GM12878 (cell line): ENCODE measurements around the gene RPRD2. TPM values are rescaled to one million over a fixed set of nuclear protein-coding genes. Genes with fewer than 3 reads are reported as not detected.

ENCODE experiments used
- ATAC-seq: fragments of 200-7000 bp; cut with Tn5 transposase; 3 replicates; pipeline ENCODE4 v1.9.1; 2020; ENCODE audit warnings: mild to moderate bottlenecking, moderate library complexity
- BruUV-seq: library from RNA; stranded (reverse); fragments of 400-500 nt; replicated peaks from 2 replicates; lab custom pipeline; 2021; lab: Mats Ljungman, UMichigan
- CTCF ChIA-PET: fragments of 300-600 bp; sonication (Branson Sonifier 250); formaldehyde crosslinking; extraction: SDS; loops from one replicate; lab custom pipeline; 2021; ENCODE audit warnings: inconsistent platforms; lab: Yijun Ruan, JAX
- POLR2A ChIA-PET: fragments of 350-600 bp; formaldehyde crosslinking; extraction: SDS; loops from one replicate; lab custom pipeline; 2021; ENCODE audit warnings: inconsistent platforms; lab: Charles Lee
- RAD21 ChIA-PET: fragments of 300-600 bp; sonication (Branson Sonifier 250); formaldehyde crosslinking; loops from one replicate; lab custom pipeline; 2023; ENCODE audit warnings: antibody characterized with exemption; ENCODE audit not compliant: unreplicated experiment; lab: Charles Lee
- SMC1A ChIA-PET: fragments of 300-600 bp; sonication (Branson Sonifier 250); formaldehyde crosslinking; loops from one replicate; lab custom pipeline; 2023; ENCODE audit not compliant: unreplicated experiment, uncharacterized antibody; lab: Charles Lee
- DNase-seq: peaks from one replicate; pipeline ENCODE4 v3.0.0-alpha.2; 2011; ENCODE audit warnings: low read depth, low spot score
- FAIRE-seq: peaks from 3 replicates; lab custom pipeline; 2011; peaks lifted over from hg19 to GRCh38; lab: Jason Lieb, UNC
- H2AFZ ChIP-seq: 2 replicates; pipeline ENCODE4 v1.6.0; 2011; ENCODE audit warnings: low read depth, low read length, control low read depth; ENCODE audit not compliant: control insufficient read depth
- H3K27ac ChIP-seq: 2 replicates; pipeline ENCODE4 v1.5.1; 2011; ENCODE audit warnings: control low read depth; ENCODE audit not compliant: control insufficient read depth, insufficient read depth
- H3K27me3 ChIP-seq, 2 experiments: replicated peaks in 1 of 2; 2 replicates each; pipeline versions ENCODE4 v1.6.0 to v1.6.1; 2011; ENCODE audit warnings: low read length in 1 of 2; ENCODE audit not compliant: control insufficient read depth in 2 of 2, insufficient read depth in 2 of 2
- H3K36me3 ChIP-seq, 2 experiments: 2 replicates each; pipeline ENCODE4 v1.5.1; 2011; ENCODE audit warnings: low read length in 1 of 2; ENCODE audit not compliant: control insufficient read depth in 2 of 2, insufficient read depth in 2 of 2
- H3K4me1 ChIP-seq: 2 replicates; pipeline ENCODE4 v1.6.1; 2011; ENCODE audit warnings: mild to moderate bottlenecking, low read length, moderate library complexity, mixed read lengths; ENCODE audit not compliant: control insufficient read depth, insufficient read depth
- H3K4me2 ChIP-seq: 2 replicates; pipeline ENCODE4 v1.6.0; 2011; ENCODE audit warnings: control low read depth; ENCODE audit not compliant: control insufficient read depth, insufficient read depth
- H3K4me3 ChIP-seq: fragments of 200-600 bp; sonication (generic); 2 replicates; pipeline ENCODE4 v1.5.1; 2016
- H3K79me2 ChIP-seq: 2 replicates; pipeline ENCODE4 v1.6.0; 2011; ENCODE audit warnings: low read length; ENCODE audit not compliant: control insufficient read depth, insufficient read depth
- H3K9ac ChIP-seq: 2 replicates; pipeline ENCODE4 v1.8.0; 2011; ENCODE audit warnings: low read length, control low read depth, mixed read lengths; ENCODE audit not compliant: control insufficient read depth, insufficient read depth
- H3K9me3 ChIP-seq: replicated peaks from 3 replicates; pipeline ENCODE4 v1.5.1; 2011; ENCODE audit warnings: mild to moderate bottlenecking, low read length; ENCODE audit not compliant: control insufficient read depth, insufficient read depth
- H4K20me1 ChIP-seq: 2 replicates; pipeline ENCODE4 v1.6.0; 2011; ENCODE audit not compliant: control insufficient read depth, insufficient read depth
- BCL3 ChIP-seq: IDR thresholded peaks from 2 replicates; pipeline ENCODE4 v1.6.1; 2011; ENCODE audit warnings: borderline replicate concordance, low read depth, mild to moderate bottlenecking, moderate library complexity, low read length; ENCODE audit not compliant: insufficient read depth, poor library complexity, severe bottlenecking
- CHD4 ChIP-seq: fragments of 200-600 bp; sonication (generic); IDR thresholded peaks from 2 replicates; pipeline ENCODE4 v1.6.1; 2016; ENCODE audit warnings: mild to moderate bottlenecking
- EED ChIP-seq: sonication (generic); IDR thresholded peaks from 2 replicates; pipeline ENCODE4 v1.6.1; 2016; ENCODE audit warnings: antibody characterized with exemption, low read depth
- NBN ChIP-seq: fragments of 450-650 bp; IDR thresholded peaks from 2 replicates; pipeline ENCODE4 v1.6.1; 2016
- RAD51 ChIP-seq: fragments of 450-650 bp; IDR thresholded peaks from 2 replicates; pipeline ENCODE4 v1.6.1; 2016; ENCODE audit warnings: moderate library complexity, mild to moderate bottlenecking, inconsistent platforms
- SMAD1 ChIP-seq: fragments of 450-650 bp; IDR thresholded peaks from 2 replicates; pipeline ENCODE4 v1.6.1; 2018; ENCODE audit warnings: mild to moderate bottlenecking, low read depth; ENCODE audit not compliant: partially characterized antibody
- WRNIP1 ChIP-seq: IDR thresholded peaks from 2 replicates; pipeline ENCODE4 v1.6.1; 2011; ENCODE audit warnings: low read depth, low read length, improper control_type of control experiment, borderline replicate concordance
- YY1 ChIP-seq: IDR thresholded peaks from 2 replicates; pipeline ENCODE4 v1.6.1; 2011; ENCODE audit warnings: low read depth, mild to moderate bottlenecking, low read length
- WGBS: methylation state at CpG from one replicate; pipeline ENCODE4 v1.1.6; 2016; ENCODE audit warnings: low lambda C conversion rate; ENCODE audit not compliant: insufficient replicate concordance, insufficient coverage; ENCODE audit errors: missing lambda C conversion rate; 5-methylcytosine and 5-hydroxymethylcytosine counted together
- in situ Hi-C: fragments of 300-500 bp; cut with MboI; formaldehyde crosslinking; loops from 9 replicates; pipeline ENCODE4 v1.14.3; 2018; ENCODE audit warnings: mixed read lengths
- intact Hi-C: fragments of 100-400 bp; cut with micrococcal nuclease; formaldehyde crosslinking; loops from one replicate; pipeline ENCODE4 v1.14.2; 2022; ENCODE audit not compliant: unreplicated experiment
- polyA plus RNA-seq, 11 experiments: library from polyadenylated mRNA; depleted of rRNA in 4 of 11; unstranded in 6 of 11; stranded (reverse) in 5 of 11; fragments of >200 nt; fragmentation: Nextera tagmentation in 4 of 11; fragmentation: Illumina TruSeq in 1 of 11; extraction: Ambion mirVana in 4 of 11; extraction: Trizol in 1 of 11; gene quantifications; 1 replicate in 1 of 11; 2 replicates in 10 of 11; pipeline versions ENCODE4 v1.2.1 to v1.2.3, GENCODE V29; 2011 to 2016; ENCODE audit warnings: inconsistent platforms in 2 of 11, missing spikeins in 2 of 11, low read depth in 1 of 11
- total RNA-seq, 4 experiments: library from RNA; depleted of rRNA in 3 of 4; stranded (reverse); fragments of >200 nt in 3 of 4; fragmentation: Illumina TruSeq in 1 of 4; extraction: Trizol in 1 of 4; gene quantifications; 2 replicates each; pipeline versions ENCODE4 v1.2.1 to v1.2.3, GENCODE V29; 2013 to 2021

RPRD2 gene
- total and polyA plus RNA-seq, 10 of the 15 experiments (the other 5 are each of a cell fraction or from before 2014, with no cell fraction given), result 1.9 to 24.8 (median 13.3) TPM

GRCh38 chr1:150321826-150322166 lies 42.2 kb upstream of the RPRD2 start:
- TF ChIP-seq BCL3, result no peak
- TF ChIP-seq YY1, result 0 out of 2 replicates have a peak, but pooled peaks have one; percentile 1
- TF ChIP-seq WRNIP1, result 0 out of 2 replicates have a peak, but pooled peaks have one; percentile 79
- peak; percentile 15 for TF ChIP-seq SMAD1
- peak; percentile 5; the same call in 1 of the 2 replicates for TF ChIP-seq NBN
- 0 out of 2 replicates have a peak, but pooled peaks have one; percentile 8 for TF ChIP-seq EED
- TF ChIP-seq RAD51, result no peak
- no peak for TF ChIP-seq CHD4
- FAIRE-seq (no peak), DNase-seq (no peak), ATAC-seq (peak; percentile 3)
- no peaks in the 10 kb centered on the region for H3K9me3 ChIP-seq
- intact Hi-C loops (loop anchor here (5.0 kb wide), 2 partner anchors 41 to 54 kb away; partner anchors contain the start of genes APH1A and RPRD2), in situ Hi-C loops (no loop called here)
- H3K27me3 ChIP-seq, result no peaks in the 10 kb centered on the region
- WGBS, result 0% methylated on average over 8 of the region's 9 CpGs
- H2AFZ ChIP-seq, result peak overlapping the region; percentile 84
- peaks cover 31% of the 10 kb centered on the region for H3K79me2 ChIP-seq
- TSS peak; percentile 94 for BruUV-seq
- H4K20me1 ChIP-seq, result no peaks in the 10 kb centered on the region
- peak overlapping the region; percentile 85 for H3K4me3 ChIP-seq
- peak overlapping the region; percentile 24; the same call in 1 of the 2 replicates for H3K4me2 ChIP-seq
- no peaks in the 10 kb centered on the region for H3K4me1 ChIP-seq
- ChIA-PET RAD21 (interaction anchor here (1.0 kb wide), 1 partner anchor 66 kb away, joined by 3 read pairs; no protein-coding TSS in a partner anchor), POLR2A (interaction anchor here (0.6 to 1.5 kb wide), 2 partner anchors 27 to 42 kb away, joined by 3 to 4 read pairs; partner anchors contain the start of gene RPRD2), SMC1A (no interaction called here), CTCF (no interaction called here)
- H3K9ac ChIP-seq, result peak overlapping the region; percentile 91
- H3K36me3 ChIP-seq, result peaks cover 0 to 18% of the 10 kb centered on the region in 2 experiments; a peak in 3 of 4 replicates
- H3K27ac ChIP-seq, result peak overlapping the region; percentile 87
